IMR-90 (cell line): ENCODE measurements around the gene PDE4B. TPM values are rescaled to one million over a fixed set of nuclear protein-coding genes. Genes with fewer than 3 reads are reported as not detected.

Source experiments
- ATAC-seq: fragments of 200-7000 bp; cut with Tn5 transposase; 2 replicates; pipeline ENCODE4 v1.9.1; 2020; ENCODE audit warnings: low read depth, mild to moderate bottlenecking, moderate library complexity
- BruUV-seq: library from RNA; stranded (reverse); fragments of 400-500 nt; replicated peaks from 2 replicates; lab custom pipeline; 2021; lab: Mats Ljungman, UMichigan
- CTCF ChIA-PET: fragments of 300-600 bp; formaldehyde crosslinking; extraction: SDS; loops from one replicate; lab custom pipeline; 2021; ENCODE audit warnings: antibody characterized with exemption; lab: Yijun Ruan, JAX
- POLR2A ChIA-PET: fragments of 300-600 bp; sonication (Branson Sonifier 250); formaldehyde crosslinking; loops from one replicate; lab custom pipeline; 2022; ENCODE audit warnings: antibody characterized with exemption; ENCODE audit not compliant: unreplicated experiment; lab: Charles Lee
- DNase-seq: peaks from one replicate; pipeline ENCODE4 v3.0.0; 2013
- H2AFZ ChIP-seq: replicated peaks from 2 replicates; pipeline ENCODE3; 2013; ENCODE audit warnings: low read length, mild to moderate bottlenecking; ENCODE audit not compliant: poor library complexity
- H2AK5ac ChIP-seq: 2 replicates; pipeline ENCODE4 v1.6.1; 2013; ENCODE audit warnings: low read depth, low read length, inconsistent platforms
- H2AK9ac ChIP-seq: replicated peaks from 2 replicates; pipeline ENCODE3; 2013; ENCODE audit warnings: mild to moderate bottlenecking, low read depth, low read length, moderate library complexity; ENCODE audit not compliant: poor library complexity
- H2BK120ac ChIP-seq: 2 replicates; pipeline ENCODE4 v1.6.1; 2013; ENCODE audit warnings: low read depth, low read length, inconsistent platforms
- H2BK15ac ChIP-seq: 3 replicates; pipeline ENCODE4 v1.6.1; 2013; ENCODE audit warnings: low read depth, low read length, inconsistent platforms
- H2BK20ac ChIP-seq: 2 replicates; pipeline ENCODE4 v1.6.1; 2013; ENCODE audit warnings: low read depth, mild to moderate bottlenecking, inconsistent platforms, low read length, moderate library complexity
- H2BK5ac ChIP-seq: 2 replicates; pipeline ENCODE4 v1.6.1; 2013; ENCODE audit warnings: mild to moderate bottlenecking, low read depth, low read length, inconsistent platforms; ENCODE audit not compliant: poor library complexity, severe bottlenecking
- H3K14ac ChIP-seq: replicated peaks from 2 replicates; pipeline ENCODE4 v1.6.1; 2013; ENCODE audit warnings: low read depth, low read length, inconsistent platforms
- H3K18ac ChIP-seq: 2 replicates; pipeline ENCODE4 v1.6.1; 2013; ENCODE audit warnings: low read depth, low read length, control low read depth
- H3K23ac ChIP-seq: 2 replicates; pipeline ENCODE4 v1.6.1; 2013; ENCODE audit warnings: low read depth, low read length, inconsistent platforms
- H3K27ac ChIP-seq: 2 replicates; pipeline ENCODE4 v1.5.1; 2013; ENCODE audit warnings: mild to moderate bottlenecking, control low read depth, low read length; ENCODE audit not compliant: insufficient read depth
- H3K27me3 ChIP-seq: 2 replicates; pipeline ENCODE4 v1.6.1; 2013; ENCODE audit warnings: low read length; ENCODE audit not compliant: control insufficient read depth, insufficient read depth
- H3K36me3 ChIP-seq: 2 replicates; pipeline ENCODE4 v1.6.1; 2013; ENCODE audit warnings: low read length, mixed read lengths; ENCODE audit not compliant: control insufficient read depth, insufficient read depth
- H3K4ac ChIP-seq: 2 replicates; pipeline ENCODE4 v1.6.1; 2013; ENCODE audit warnings: low read depth, low read length, inconsistent platforms
- H3K4me1 ChIP-seq: 2 replicates; pipeline ENCODE4 v1.6.1; 2013; ENCODE audit warnings: low read length, mixed read lengths; ENCODE audit not compliant: control insufficient read depth, insufficient read depth
- H3K4me2 ChIP-seq: 2 replicates; pipeline ENCODE4 v1.6.1; 2013; ENCODE audit warnings: low read depth, mild to moderate bottlenecking, control low read depth, low read length, moderate library complexity
- H3K4me3 ChIP-seq: 2 replicates; pipeline ENCODE4 v1.5.1; 2013; ENCODE audit warnings: low read depth, mild to moderate bottlenecking, control low read depth, low read length, moderate library complexity; ENCODE audit not compliant: insufficient read depth
- H3K56ac ChIP-seq: 2 replicates; pipeline ENCODE4 v1.6.1; 2013; ENCODE audit warnings: low read length, inconsistent platforms; ENCODE audit not compliant: insufficient read depth; ENCODE audit errors: extremely low read depth
- H3K79me1 ChIP-seq, 2 experiments: 2 replicates each; pipeline ENCODE4 v1.6.1; 2013; ENCODE audit warnings: low read length in 2 of 2, inconsistent platforms in 1 of 2, low read depth in 1 of 2
- H3K9ac ChIP-seq: 2 replicates; pipeline ENCODE4 v1.6.1; 2013; ENCODE audit warnings: low read depth, low read length, control low read depth
- H3K9me1 ChIP-seq: 2 replicates; pipeline ENCODE4 v1.6.1; 2013; ENCODE audit warnings: low read length, inconsistent platforms; ENCODE audit not compliant: insufficient read depth
- H3K9me3 ChIP-seq: 2 replicates; pipeline ENCODE4 v1.6.1; 2013; ENCODE audit warnings: low read length; ENCODE audit not compliant: control insufficient read depth, insufficient read depth
- H4K20me1 ChIP-seq: 2 replicates; pipeline ENCODE4 v1.6.1; 2013; ENCODE audit warnings: low read length, inconsistent platforms; ENCODE audit not compliant: insufficient read depth
- H4K5ac ChIP-seq: 2 replicates; pipeline ENCODE4 v1.6.1; 2013; ENCODE audit warnings: mild to moderate bottlenecking, low read depth, low read length, control low read depth
- H4K8ac ChIP-seq, 2 experiments: 2 replicates each; pipeline ENCODE4 v1.6.1; 2013; ENCODE audit warnings: low read depth in 2 of 2, low read length in 2 of 2, control low read depth in 1 of 2, inconsistent platforms in 1 of 2
- H4K91ac ChIP-seq: 2 replicates; pipeline ENCODE4 v1.6.1; 2013; ENCODE audit warnings: low read depth, low read length, inconsistent platforms; ENCODE audit not compliant: insufficient read depth
- CEBPB ChIP-seq: IDR thresholded peaks from 2 replicates; pipeline ENCODE4 v1.6.1; 2012; ENCODE audit warnings: low read depth, low read length, improper control_type of control experiment
- CHD1 ChIP-seq: IDR thresholded peaks from 2 replicates; pipeline ENCODE4 v1.6.1; 2012; ENCODE audit warnings: low read depth, low read length, improper control_type of control experiment
- NFE2L2 ChIP-seq: fragments of 150-350 bp; IDR thresholded peaks from 2 replicates; pipeline ENCODE4 v1.6.1; 2016; ENCODE audit warnings: low read depth, mild to moderate bottlenecking, low read length
- POLR2A ChIP-seq: IDR thresholded peaks from 2 replicates; pipeline ENCODE4 v1.6.1; 2012; ENCODE audit warnings: mild to moderate bottlenecking, low read depth, low read length
- RAD21 ChIP-seq: IDR thresholded peaks from 2 replicates; pipeline ENCODE4 v1.6.1; 2012; ENCODE audit warnings: low read length, improper control_type of control experiment
- RFX5 ChIP-seq: IDR thresholded peaks from 2 replicates; pipeline ENCODE4 v1.8.0; 2012; ENCODE audit warnings: low read depth, mild to moderate bottlenecking, low read length, moderate library complexity
- SMC3 ChIP-seq: fragments of 150-350 bp; IDR thresholded peaks from 2 replicates; pipeline ENCODE4 v1.6.1; 2016; ENCODE audit warnings: low read depth, mild to moderate bottlenecking, antibody characterized with exemption, low read length, moderate library complexity
- WGBS, 2 experiments: methylation state at CpG; one replicate each; pipeline versions ENCODE4 v1.1.5 to v1.1.7; 2013; ENCODE audit warnings: missing lambda C conversion rate in 2 of 2; ENCODE audit not compliant: insufficient read length in 1 of 2; ENCODE audit errors: extremely low coverage in 2 of 2; 5-methylcytosine and 5-hydroxymethylcytosine counted together
- dilution Hi-C: fragments of 300-500 bp; cut with HindIII; formaldehyde crosslinking; loops from one replicate; pipeline ENCODE4 v1.14.3; 2018; ENCODE audit warnings: low sequenced_read_pairs; ENCODE audit not compliant: unreplicated experiment
- in situ Hi-C: fragments of 300-500 bp; cut with MboI; formaldehyde crosslinking; loops from 3 replicates; pipeline ENCODE4 v1.14.3; 2019; ENCODE audit warnings: low sequenced_read_pairs, inconsistent platforms, mixed read lengths
- intact Hi-C: fragments of 100-400 bp; cut with micrococcal nuclease; formaldehyde crosslinking; loops from 2 replicates; pipeline ENCODE4 v1.10.0; 2022
- polyA plus RNA-seq, 3 experiments: library from polyadenylated mRNA; depleted of rRNA; stranded (reverse); fragments of >200 nt; gene quantifications; 2 replicates each; pipeline ENCODE4 v1.2.3, GENCODE V29; 2012; ENCODE audit warnings: low replicate concordance in 1 of 3
- total RNA-seq: library from RNA; depleted of rRNA; stranded (reverse); fragments of >200 nt; gene quantifications from 2 replicates; pipeline ENCODE4 v1.2.3, GENCODE V29; 2012
- TF ChIP-seq, protein P1 (sequence below): conservative IDR thresholded peaks from 2 replicates; pipeline ENCODE4 v1.5.1; 2012; ENCODE audit warnings: mild to moderate bottlenecking, low read depth, low read length, improper control_type of control experiment
- TF ChIP-seq, protein P2 (sequence below): fragments of 150-350 bp; IDR thresholded peaks from 2 replicates; pipeline ENCODE4 v1.6.1; 2016; ENCODE audit warnings: low read depth, mild to moderate bottlenecking, low read length, moderate library complexity, borderline replicate concordance
- TF ChIP-seq, protein P3 (sequence below): fragments of 150-350 bp; IDR thresholded peaks from 2 replicates; pipeline ENCODE4 v1.6.1; 2017; ENCODE audit warnings: mild to moderate bottlenecking, antibody characterized with exemption, low read length, low read depth

Gene PDE4B
- total and polyA plus RNA-seq, 2 of the 4 experiments (the other 2 are of a cell fraction): 5.8 to 21.3 TPM

DNA sequence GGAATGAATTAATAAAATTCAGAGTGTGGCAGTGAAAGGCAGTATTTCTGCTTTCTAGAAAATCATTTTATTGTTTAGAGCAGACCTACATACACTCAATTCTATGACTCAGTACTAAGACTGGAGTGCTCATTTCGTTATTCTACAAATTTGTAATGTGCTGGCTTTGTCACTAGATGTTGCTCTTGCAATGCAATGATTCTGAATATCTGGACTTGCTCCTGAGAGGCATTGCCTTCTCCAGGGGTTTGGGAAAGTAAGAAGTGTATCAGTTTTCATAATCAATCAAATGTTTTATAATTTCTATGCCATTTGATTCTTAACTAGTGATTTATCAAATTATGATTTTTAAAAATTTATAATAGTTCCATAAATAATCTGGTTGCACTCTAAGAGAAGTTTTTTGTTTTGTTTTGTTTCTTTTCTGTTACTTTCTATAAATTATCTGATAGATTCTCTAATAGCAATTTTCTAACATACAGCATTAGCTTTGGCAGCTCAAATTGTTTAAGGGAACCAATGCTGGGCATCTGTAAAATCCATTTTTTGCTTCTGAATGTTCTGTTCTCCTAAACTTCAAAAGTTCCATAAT lies 460.7 kb downstream of the PDE4B start:
- Histone ChIP-seq H3K27ac (no peak overlapping the region), H2BK120ac (no peak overlapping the region), H3K4me1 (peaks cover 8% of the 10 kb centered on the region), H4K91ac (no peak overlapping the region), H3K36me3 (no peaks in the 10 kb centered on the region), H4K20me1 (no peaks in the 10 kb centered on the region), H2BK5ac (no peak overlapping the region), H3K56ac (no peak overlapping the region), H3K27me3 (no peaks in the 10 kb centered on the region), H2AK9ac (no peak overlapping the region), H3K18ac (0 out of 2 replicates have a peak overlapping the region, but pooled peaks have one; percentile 25), H3K4me2 (no peak overlapping the region), H2BK20ac (no peak overlapping the region), H3K4me3 (no peak overlapping the region), H3K4ac (no peak overlapping the region), H3K79me1 (no peaks in the 10 kb centered on the region), H4K8ac (no peak overlapping the region), H2BK15ac (no peak overlapping the region), H3K9ac (no peak overlapping the region), H3K14ac (no peak overlapping the region), H3K9me3 (no peaks in the 10 kb centered on the region), H4K5ac (peak overlapping the region; percentile 60; the same call in 1 of the 2 replicates), H2AFZ (no peak overlapping the region), H3K23ac (no peak overlapping the region), H2AK5ac (no peak overlapping the region), H3K9me1 (peaks cover 4% of the 10 kb centered on the region; the same call in 1 of the 2 replicates)
- no CpG with 5 or more reads among the region's 1 CpG for WGBS, 2 experiments
- CTCF ChIA-PET: interaction anchor here (0.7 to 3.3 kb wide), 8 partner anchors 11 to 848 kb away, joined by 3 to 28 read pairs (median 4); no protein-coding TSS in a partner anchor
- DNase-seq (peak; percentile 85), ATAC-seq (peak; percentile 96)
- TF ChIP-seq CHD1 (no peak), RFX5 (no peak), RAD21 (peak; percentile 99), POLR2A (peak; percentile 45; the same call in 1 of the 2 replicates), SMC3 (peak; percentile 100), CEBPB (no peak), NFE2L2 (no peak)
- TF ChIP-seq, protein P1, sequence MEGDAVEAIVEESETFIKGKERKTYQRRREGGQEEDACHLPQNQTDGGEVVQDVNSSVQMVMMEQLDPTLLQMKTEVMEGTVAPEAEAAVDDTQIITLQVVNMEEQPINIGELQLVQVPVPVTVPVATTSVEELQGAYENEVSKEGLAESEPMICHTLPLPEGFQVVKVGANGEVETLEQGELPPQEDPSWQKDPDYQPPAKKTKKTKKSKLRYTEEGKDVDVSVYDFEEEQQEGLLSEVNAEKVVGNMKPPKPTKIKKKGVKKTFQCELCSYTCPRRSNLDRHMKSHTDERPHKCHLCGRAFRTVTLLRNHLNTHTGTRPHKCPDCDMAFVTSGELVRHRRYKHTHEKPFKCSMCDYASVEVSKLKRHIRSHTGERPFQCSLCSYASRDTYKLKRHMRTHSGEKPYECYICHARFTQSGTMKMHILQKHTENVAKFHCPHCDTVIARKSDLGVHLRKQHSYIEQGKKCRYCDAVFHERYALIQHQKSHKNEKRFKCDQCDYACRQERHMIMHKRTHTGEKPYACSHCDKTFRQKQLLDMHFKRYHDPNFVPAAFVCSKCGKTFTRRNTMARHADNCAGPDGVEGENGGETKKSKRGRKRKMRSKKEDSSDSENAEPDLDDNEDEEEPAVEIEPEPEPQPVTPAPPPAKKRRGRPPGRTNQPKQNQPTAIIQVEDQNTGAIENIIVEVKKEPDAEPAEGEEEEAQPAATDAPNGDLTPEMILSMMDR: peak; percentile 95
- TF ChIP-seq, protein P2, sequence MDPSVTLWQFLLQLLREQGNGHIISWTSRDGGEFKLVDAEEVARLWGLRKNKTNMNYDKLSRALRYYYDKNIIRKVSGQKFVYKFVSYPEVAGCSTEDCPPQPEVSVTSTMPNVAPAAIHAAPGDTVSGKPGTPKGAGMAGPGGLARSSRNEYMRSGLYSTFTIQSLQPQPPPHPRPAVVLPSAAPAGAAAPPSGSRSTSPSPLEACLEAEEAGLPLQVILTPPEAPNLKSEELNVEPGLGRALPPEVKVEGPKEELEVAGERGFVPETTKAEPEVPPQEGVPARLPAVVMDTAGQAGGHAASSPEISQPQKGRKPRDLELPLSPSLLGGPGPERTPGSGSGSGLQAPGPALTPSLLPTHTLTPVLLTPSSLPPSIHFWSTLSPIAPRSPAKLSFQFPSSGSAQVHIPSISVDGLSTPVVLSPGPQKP: no peak
- TF ChIP-seq, protein P3, sequence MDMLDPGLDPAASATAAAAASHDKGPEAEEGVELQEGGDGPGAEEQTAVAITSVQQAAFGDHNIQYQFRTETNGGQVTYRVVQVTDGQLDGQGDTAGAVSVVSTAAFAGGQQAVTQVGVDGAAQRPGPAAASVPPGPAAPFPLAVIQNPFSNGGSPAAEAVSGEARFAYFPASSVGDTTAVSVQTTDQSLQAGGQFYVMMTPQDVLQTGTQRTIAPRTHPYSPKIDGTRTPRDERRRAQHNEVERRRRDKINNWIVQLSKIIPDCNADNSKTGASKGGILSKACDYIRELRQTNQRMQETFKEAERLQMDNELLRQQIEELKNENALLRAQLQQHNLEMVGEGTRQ: no peak
- BruUV-seq: no TSS peak
- dilution Hi-C loops: loop anchor here (10.0 kb wide), 1 partner anchor 191 kb away; no protein-coding TSS in a partner anchor
- in situ Hi-C loops: loop anchor here (25.0 kb wide), 1 partner anchor 484 kb away; no protein-coding TSS in a partner anchor
- POLR2A ChIA-PET: no interaction called here
- intact Hi-C loops: loop anchor here (1.0 to 10.0 kb wide), 5 partner anchors 79 to 471 kb away; no protein-coding TSS in a partner anchor
